NCI-H748 treated with DMSO at 0.1 percent for 48 hours (cell line): ENCODE data around the gene C1QTNF3.
"Not testable (repeated sequence)": the region's sequence is repeated elsewhere in the genome, so short reads cannot be mapped to it uniquely, and the experiment has no call there.

Experiments
- DNase-seq: peaks from one replicate; lab custom pipeline; 2025; lab: John Stamatoyannopoulos, UW

The C1QTNF3 gene

GRCh38 chr5:34022121-34022705 is 20.8 kb downstream of the C1QTNF3 start:
- DNase-seq, result no peak

- no peak for DNase-seq
Measured at GRCh38 chr5:34021334-34021733, 21.7 kb downstream of the C1QTNF3 start.

- DNase-seq, result no peak
Measured at GRCh38 chr5:34020726-34021125, 22.3 kb downstream of the C1QTNF3 start.

- no peak for DNase-seq
Measured at GRCh38 chr5:34017254-34017653, 25.8 kb downstream of the C1QTNF3 start.

GRCh38 chr5:34016750-34017149 is 26.3 kb downstream of the C1QTNF3 start:
- no peak for DNase-seq

- no peak for DNase-seq
Measured at GRCh38 chr5:34016222-34016621, 26.8 kb downstream of the C1QTNF3 start.

- no peak for DNase-seq
Measured at GRCh38 chr5:34015120-34015822, 27.7 kb downstream of the C1QTNF3 start.

GRCh38 chr5:34014626-34015025 is 28.4 kb downstream of the C1QTNF3 start:
- DNase-seq, result no peak

GRCh38 chr5:34013547-34013946 is 29.5 kb downstream of the C1QTNF3 start:
- DNase-seq, result no peak

- DNase-seq, result no peak
Measured at GRCh38 chr5:34012791-34013190, 30.2 kb downstream of the C1QTNF3 start.

GRCh38 chr5:34011536-34011935 is 31.5 kb downstream of the C1QTNF3 start:
- DNase-seq, result no peak

GRCh38 chr5:34010146-34010545 is 32.9 kb downstream of the C1QTNF3 start:
- not testable (repeated sequence) for DNase-seq

- DNase-seq, result no peak
Measured at GRCh38 chr5:34009610-34010009, 33.4 kb downstream of the C1QTNF3 start.

- DNase-seq, result peak; percentile 66
Measured at GRCh38 chr5:34008802-34009201, 34.2 kb downstream of the C1QTNF3 start.

GRCh38 chr5:34007621-34008600 is 35.1 kb downstream of the C1QTNF3 start, which contains the start of gene AMACR:
Gene AMACR, minus strand, starts transcription at chr5:34008050. Its CDS starts 31 bp downstream, at chr5:34008019.
- DNase-seq, result peak; percentile 99

GRCh38 chr5:34007201-34007620 is 35.8 kb downstream of the C1QTNF3 start:
- peak; percentile 65 for DNase-seq

- DNase-seq, result no peak
Measured at GRCh38 chr5:34005681-34006080, 37.3 kb downstream of the C1QTNF3 start.

GRCh38 chr5:34005211-34005610 is 37.8 kb downstream of the C1QTNF3 start:
- DNase-seq, result no peak

- no peak for DNase-seq
Measured at GRCh38 chr5:34003941-34004340, 39.1 kb downstream of the C1QTNF3 start.

- DNase-seq, result no peak
Measured at GRCh38 chr5:34002629-34003328, 40.2 kb downstream of the C1QTNF3 start.

- DNase-seq, result peak; percentile 100
Measured at GRCh38 chr5:34001241-34001841, 41.7 kb downstream of the C1QTNF3 start.
